Lower leg skin (tissue), 4 donors: ENCODE data around the gene RALGAPA1. TPM values are rescaled to one million over a fixed set of nuclear protein-coding genes. Genes with fewer than 3 reads are reported as not detected.

Experiments used
- DNase-seq, 2 donors: peaks; one replicate each; pipeline ENCODE4 v3.0.0-alpha.2; 2019; ENCODE audit warnings: low spot score in 2 of 2
- H3K4me3 ChIP-seq: fragments of 200-600 bp; sonication (generic); 2 replicates; pipeline ENCODE4 v1.5.1; 2017; ENCODE audit warnings: mild to moderate bottlenecking, low read depth; ENCODE audit not compliant: poor library complexity, severe bottlenecking
- POLR2A ChIP-seq, 2 donors: fragments of 450-650 bp; IDR thresholded peaks; one replicate each; pipeline ENCODE4 v1.6.1; 2016 to 2017; ENCODE audit warnings: antibody characterized with exemption in 2 of 2, mild to moderate bottlenecking in 1 of 2, moderate library complexity in 1 of 2
- WGBS, 2 donors: methylation state at CpG; one replicate each; pipeline ENCODE4 v1.1.5; 2018; 5-methylcytosine and 5-hydroxymethylcytosine counted together
- intact Hi-C: fragments of 100-400 bp; cut with DNase I; formaldehyde crosslinking; loops from one replicate; pipeline ENCODE4 v1.15.0; 2023; ENCODE audit warnings: low total_unique reads
- total RNA-seq, 4 donors: library from RNA; depleted of rRNA; stranded (reverse); fragments of >200 nt; gene quantifications; one replicate each; pipeline ENCODE4 v1.1.0, GENCODE V29; 2016
- TF ChIP-seq, protein P1 (sequence below), 3 donors: fragments of 450-650 bp; IDR thresholded peaks; one replicate each; pipeline ENCODE4 v1.5.1; 2016; ENCODE audit warnings: antibody characterized with exemption in 3 of 3, mild to moderate bottlenecking in 3 of 3, moderate library complexity in 2 of 3

The RALGAPA1 gene
- total RNA-seq, 4 donors from 2014 or later = 48.4 to 56.9 (median 50.2) TPM

DNA sequence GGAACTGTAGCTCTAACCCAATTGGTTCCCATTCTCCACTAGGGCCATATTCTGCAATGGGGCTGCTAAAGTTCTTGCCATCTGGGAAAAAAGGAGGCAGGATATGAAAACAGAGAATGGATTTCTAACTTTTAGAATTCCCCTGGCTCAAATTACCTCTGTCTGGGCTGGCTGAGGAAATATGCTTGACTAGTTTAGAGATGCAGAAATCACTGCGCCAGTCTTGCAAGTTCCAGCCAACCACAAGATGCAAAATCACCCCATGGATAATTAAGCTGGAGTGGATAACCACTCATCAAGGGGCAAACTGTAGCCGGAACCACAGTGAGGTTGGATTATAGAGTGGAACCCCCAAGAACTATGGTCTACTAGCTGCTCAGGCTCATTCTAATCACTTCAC, 126.3 kb downstream of the RALGAPA1 start:
- no peak for DNase-seq
- no peak overlapping the region for H3K4me3 ChIP-seq
- intact Hi-C loops = no loop called here
- TF ChIP-seq, protein P1, sequence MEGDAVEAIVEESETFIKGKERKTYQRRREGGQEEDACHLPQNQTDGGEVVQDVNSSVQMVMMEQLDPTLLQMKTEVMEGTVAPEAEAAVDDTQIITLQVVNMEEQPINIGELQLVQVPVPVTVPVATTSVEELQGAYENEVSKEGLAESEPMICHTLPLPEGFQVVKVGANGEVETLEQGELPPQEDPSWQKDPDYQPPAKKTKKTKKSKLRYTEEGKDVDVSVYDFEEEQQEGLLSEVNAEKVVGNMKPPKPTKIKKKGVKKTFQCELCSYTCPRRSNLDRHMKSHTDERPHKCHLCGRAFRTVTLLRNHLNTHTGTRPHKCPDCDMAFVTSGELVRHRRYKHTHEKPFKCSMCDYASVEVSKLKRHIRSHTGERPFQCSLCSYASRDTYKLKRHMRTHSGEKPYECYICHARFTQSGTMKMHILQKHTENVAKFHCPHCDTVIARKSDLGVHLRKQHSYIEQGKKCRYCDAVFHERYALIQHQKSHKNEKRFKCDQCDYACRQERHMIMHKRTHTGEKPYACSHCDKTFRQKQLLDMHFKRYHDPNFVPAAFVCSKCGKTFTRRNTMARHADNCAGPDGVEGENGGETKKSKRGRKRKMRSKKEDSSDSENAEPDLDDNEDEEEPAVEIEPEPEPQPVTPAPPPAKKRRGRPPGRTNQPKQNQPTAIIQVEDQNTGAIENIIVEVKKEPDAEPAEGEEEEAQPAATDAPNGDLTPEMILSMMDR (IDR thresholded peaks at IDR 0.05) = no peak
- TF ChIP-seq POLR2A (IDR thresholded peaks at IDR 0.05) = no peak
- 94 to 100% methylated on average over 2 of the region's 2 CpGs for whole genome bisulfite sequencing, 2 donors

DNA sequence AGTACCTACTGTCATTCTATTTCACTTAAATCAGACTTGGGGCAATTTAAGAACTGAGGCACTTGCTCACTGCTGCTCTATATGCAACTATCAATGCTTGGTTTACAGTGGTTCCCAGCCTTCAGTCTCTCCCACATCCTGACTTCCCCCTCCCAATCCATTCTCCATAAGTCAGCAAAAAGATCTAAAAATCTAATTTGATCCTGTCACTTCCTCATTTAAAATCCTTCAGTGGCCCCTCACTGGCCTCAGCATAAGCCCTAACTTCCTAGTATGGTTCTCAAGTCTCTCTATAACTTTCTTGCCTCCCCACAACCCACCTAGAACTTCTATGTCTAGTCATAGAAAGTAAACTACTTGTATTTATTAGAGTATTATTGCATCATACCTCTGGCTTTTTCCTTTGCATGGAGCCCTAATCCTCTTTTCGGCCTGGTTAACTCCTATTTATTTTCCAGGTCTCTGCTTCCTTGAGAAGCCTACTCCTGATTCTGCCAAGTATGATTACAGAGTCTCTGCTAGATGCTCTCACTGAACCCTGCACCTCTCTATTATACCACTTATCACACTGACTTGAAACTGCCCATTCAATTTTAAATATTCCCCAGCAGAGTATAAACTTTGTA, 130.6 kb downstream of the RALGAPA1 start:
- H3K4me3 ChIP-seq = no peak overlapping the region
- 96 to 98% methylated on average over 1 of the region's 1 CpG for WGBS, 2 donors
- no peak for DNase-seq
- intact Hi-C loops = no loop called here
- TF ChIP-seq POLR2A (IDR thresholded peaks at IDR 0.05) = no peak
- TF ChIP-seq, protein P1 (IDR thresholded peaks at IDR 0.05) = no peak

DNA sequence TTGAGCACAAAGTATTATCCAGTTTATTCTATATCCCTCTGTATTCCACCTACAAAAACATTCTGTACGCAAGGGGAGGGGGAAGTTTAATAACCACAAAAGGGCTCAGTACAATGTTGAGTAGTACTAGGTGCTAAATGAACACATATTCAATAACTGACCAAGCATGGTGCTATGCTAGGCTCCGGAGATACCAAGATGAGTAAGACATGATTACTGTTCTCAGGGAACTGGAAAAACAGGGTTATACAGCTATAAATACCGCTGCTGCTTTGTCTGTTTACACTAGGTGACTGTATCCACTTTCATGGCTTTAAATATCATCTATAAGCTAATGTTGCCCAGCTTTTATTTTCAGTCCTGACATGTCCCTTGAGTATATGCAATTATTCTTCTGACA, 139.3 kb downstream of the RALGAPA1 start:
- intact Hi-C loops = no loop called here
- no peak for DNase-seq
- 59 to 65% methylated on average over 3 of the region's 3 CpGs for WGBS, 2 donors
- TF ChIP-seq POLR2A (IDR thresholded peaks at IDR 0.05) = no peak
- TF ChIP-seq, protein P1 (IDR thresholded peaks at IDR 0.05) = no peak
- no peak overlapping the region for H3K4me3 ChIP-seq

DNA sequence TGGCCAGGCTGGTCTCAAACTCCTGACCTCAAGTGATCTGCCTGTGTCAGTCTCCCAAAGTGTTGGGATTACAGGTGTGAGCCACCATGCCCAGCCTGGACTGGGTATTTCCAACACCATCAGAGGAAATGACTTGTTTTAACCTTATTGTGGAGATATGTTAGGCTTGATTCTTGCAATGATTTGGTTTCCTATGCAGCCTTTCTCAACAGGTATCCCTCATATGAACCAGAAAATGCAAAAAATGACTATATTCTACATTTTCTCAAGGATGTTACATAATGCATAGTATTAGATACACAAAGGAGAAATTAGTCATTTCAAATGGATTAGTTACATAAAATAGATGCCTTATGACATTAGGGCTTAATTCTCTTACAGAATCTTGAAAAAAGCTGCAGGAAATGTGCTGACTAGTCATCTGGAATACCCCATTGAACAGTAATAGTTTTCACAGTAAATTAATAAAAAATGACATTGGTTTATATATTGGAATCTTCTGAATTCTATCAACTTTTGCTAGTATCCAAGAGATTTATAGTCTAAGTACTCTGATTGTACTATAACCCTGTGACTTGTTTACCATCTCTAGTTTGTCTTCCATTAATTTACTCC, 142.6 kb downstream of the RALGAPA1 start:
- intact Hi-C loops = no loop called here
- TF ChIP-seq, protein P1 (IDR thresholded peaks at IDR 0.05) = no peak
- TF ChIP-seq POLR2A (IDR thresholded peaks at IDR 0.05) = no peak
- no peak overlapping the region for H3K4me3 ChIP-seq
- no peak for DNase-seq

DNA sequence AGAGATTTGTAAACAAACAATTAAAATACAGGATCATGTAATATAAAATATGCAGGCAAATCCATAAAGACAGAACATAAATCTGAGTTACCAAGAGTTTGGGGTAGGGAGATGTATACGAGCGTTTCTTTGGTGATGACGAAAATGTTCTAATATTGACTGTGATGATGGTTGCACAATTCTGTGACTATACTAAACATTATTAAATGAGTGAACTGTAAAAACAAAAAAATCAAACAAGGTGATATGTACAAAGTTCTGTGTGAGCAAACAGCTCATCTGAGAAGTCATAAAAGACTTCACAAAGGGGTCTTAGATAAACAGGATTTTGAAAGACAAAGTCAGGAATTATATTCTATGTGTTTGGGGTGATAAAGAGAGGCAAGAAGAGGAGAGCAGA, 147.2 kb downstream of the RALGAPA1 start:
- no peak for DNase-seq
- 96 to 98% methylated on average over 3 of the region's 3 CpGs for WGBS, 2 donors
- no peak overlapping the region for H3K4me3 ChIP-seq
- intact Hi-C loops = no loop called here
- no peak for TF ChIP-seq POLR2A (IDR thresholded peaks at IDR 0.05)
- TF ChIP-seq, protein P1 (IDR thresholded peaks at IDR 0.05) = no peak

DNA sequence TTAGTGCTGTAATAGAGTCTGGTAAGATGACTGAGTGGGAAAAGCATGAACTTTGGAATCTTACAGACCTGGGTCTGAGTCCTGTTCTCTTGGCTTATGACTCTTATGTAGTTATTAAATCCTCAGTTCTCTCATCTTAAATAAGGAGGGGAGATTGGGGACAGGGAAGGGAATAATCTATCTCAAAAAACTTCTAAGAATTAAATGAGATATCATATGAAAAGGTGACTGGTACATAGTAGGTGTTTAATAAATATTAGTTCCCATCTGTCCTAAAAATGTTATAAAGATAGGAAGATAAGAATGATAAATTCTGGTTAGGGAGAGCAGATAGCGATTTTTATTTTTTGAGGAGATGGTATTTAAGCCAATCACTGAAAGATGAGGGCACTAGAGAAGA, 156.1 kb downstream of the RALGAPA1 start:
- intact Hi-C loops = no loop called here
- no peak overlapping the region for H3K4me3 ChIP-seq
- TF ChIP-seq POLR2A (IDR thresholded peaks at IDR 0.05) = no peak
- TF ChIP-seq, protein P1 (IDR thresholded peaks at IDR 0.05) = no peak
- 97 to 98% methylated on average over 1 of the region's 1 CpG for WGBS, 2 donors
- DNase-seq = no peak
